ENCODE results near the gene ZNF142. TPM values are rescaled to one million over a fixed set of nuclear protein-coding genes. Genes with fewer than 3 reads are reported as not detected.

The ZNF142 gene
- total RNA-seq, 2 experiments from 2014 or later, result 46.8 to 48.6 TPM

DNA sequence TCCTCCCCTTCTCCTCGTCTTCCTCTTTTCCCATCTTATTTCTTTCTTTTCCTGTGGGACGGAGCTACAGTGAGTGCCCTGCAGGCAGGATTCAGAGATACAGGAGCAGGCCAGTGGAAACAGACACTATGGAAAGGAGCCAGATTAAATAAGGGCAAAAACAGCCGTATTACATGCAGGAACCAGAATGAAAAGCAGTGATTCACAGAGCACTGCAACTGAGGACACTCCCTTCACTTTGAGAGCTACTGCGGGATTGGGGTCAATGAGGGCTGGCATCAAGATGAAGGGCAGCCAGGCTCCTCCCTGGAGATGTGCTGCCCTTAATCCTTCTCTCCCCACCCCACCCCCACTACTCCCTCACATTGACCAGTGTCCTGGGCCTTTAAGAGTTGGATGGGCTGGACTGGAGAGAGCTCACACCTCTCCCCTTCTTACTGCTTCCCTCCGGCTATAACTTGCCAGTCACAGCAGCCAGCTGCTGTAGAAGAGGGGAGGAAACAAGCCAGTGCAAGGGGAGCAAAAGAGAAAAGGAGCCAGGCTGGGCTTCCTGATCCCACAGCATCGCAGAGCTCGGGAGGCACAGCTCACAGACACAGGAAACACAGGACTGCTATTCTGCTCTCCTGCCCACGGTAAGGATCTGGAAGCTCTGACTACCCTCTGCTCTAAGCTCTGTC lies 51.8 kb downstream of the ZNF142 start, which contains the start of gene PLCD4:
Gene PLCD4 (plus strand): TSS at position 464 of the 680 bp plus-strand sequence. CDS start 7,841 bp downstream, outside the sequence.
- no peak for DNase-seq
- no peak within 1 kb of the TSS for H3K27ac Mint-ChIP-seq
- H3K4me1 Mint-ChIP-seq, result no peaks in the 10 kb centered on the region
- ChIA-PET POLR2A (no interaction called here), CTCF (interaction anchor here (0.5 to 1.3 kb wide), 5 partner anchors 8 to 604 kb away, joined by 3 to 6 read pairs (median 4); no protein-coding TSS in a partner anchor)
- no peaks in the 10 kb centered on the region for H3K36me3 Mint-ChIP-seq (ENCODE audit: low read depth)
- peaks cover 20% of the 10 kb centered on the region for H3K27me3 Mint-ChIP-seq
- no peaks in the 10 kb centered on the region for H3K9me3 Mint-ChIP-seq
- no peak within 1 kb of the TSS for H3K4me3 Mint-ChIP-seq

DNA sequence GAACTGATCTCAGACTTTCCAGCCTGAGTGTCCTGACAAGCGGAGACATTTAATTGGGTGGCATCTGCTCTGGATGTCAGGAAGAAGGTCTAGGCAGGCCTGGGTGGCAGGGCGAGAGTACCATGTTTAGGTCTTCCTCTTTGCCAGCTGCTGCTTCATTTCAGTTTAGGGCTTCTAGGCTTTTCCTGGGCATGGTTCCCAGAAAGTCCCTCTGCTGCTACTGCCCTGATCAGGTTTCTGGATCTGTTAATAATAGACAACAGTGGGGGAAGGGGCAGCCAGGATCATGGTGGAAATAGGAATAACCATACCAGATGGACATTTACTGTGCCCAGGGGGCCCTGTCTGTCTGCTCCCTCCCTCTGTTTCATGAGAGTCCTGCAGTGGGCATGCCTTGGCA lies 54.0 kb downstream of the ZNF142 start:
- ChIA-PET CTCF (no interaction called here), POLR2A (no interaction called here)
- no peaks in the 10 kb centered on the region for H3K9me3 Mint-ChIP-seq
- no peak for DNase-seq
- H3K27ac Mint-ChIP-seq, result no peak overlapping the region
- peaks cover 17% of the 10 kb centered on the region for H3K27me3 Mint-ChIP-seq
- H3K4me1 Mint-ChIP-seq, result no peaks in the 10 kb centered on the region
- no peak overlapping the region for H3K4me3 Mint-ChIP-seq
- H3K36me3 Mint-ChIP-seq (ENCODE audit: low read depth), result no peaks in the 10 kb centered on the region

Other genes starting within 250 kb of the ZNF142 start
- gene VIL1, start 240.5 kb downstream of the ZNF142 start, total RNA-seq, result under 1 TPM in 1 of 2 experiments, not detected in 1; 0.17 TPM
- gene USP37, start 91.3 kb downstream of the ZNF142 start, total RNA-seq, result 10 to 100 TPM; 27.4 to 30.5 TPM
- 10 to 100 TPM; 71.0 to 80.9 TPM for gene CNOT9, start 90.8 kb downstream of the ZNF142 start, total RNA-seq
- gene PLCD4, start 51.7 kb downstream of the ZNF142 start, total RNA-seq, result under 1 TPM; 0.15 to 0.30 TPM
- 10 to 100 TPM; 53.4 to 58.6 TPM for gene BCS1L, start 60 bp upstream of the ZNF142 start, total RNA-seq
- 10 to 100 TPM; 20.6 to 29.8 TPM for gene RNF25, start 12.4 kb upstream of the ZNF142 start, total RNA-seq
- gene STK36, start 12.5 kb upstream of the ZNF142 start, total RNA-seq, result 10 to 100 TPM; 14.6 to 17.3 TPM
- 10 to 100 TPM; 31.6 TPM for gene TTLL4, start 51.2 kb upstream of the ZNF142 start, total RNA-seq
- gene CYP27A1, start 122.5 kb upstream of the ZNF142 start, total RNA-seq, result under 1 TPM; 0.08 to 0.22 TPM
- not detected for gene PRKAG3, start 172.2 kb upstream of the ZNF142 start, total RNA-seq
- not detected for gene WNT6, start 200.2 kb upstream of the ZNF142 start, total RNA-seq
- gene WNT10A, start 221.2 kb upstream of the ZNF142 start, total RNA-seq, result under 1 TPM; 0.10 TPM

Measured in activated CD4-positive, alpha-beta T cell treated with anti-CD3 and anti-CD28 coated beads, Interleukin-2, amount 10 ng/mL, durations not matched to agents 7 days and 5 days (primary cell).